DOHH2 (cell line): ENCODE data around the gene NEURL1B.
A peak's percentile ranks its signal among the peaks of the same experiment; 100 is the strongest.

ENCODE experiments used
- H3F3A ChIP-seq: fragments of 200-600 bp; sonication (generic), shearing (Covaris generic); 2 replicates; pipeline ENCODE4 v1.6.0; 2016; ENCODE audit warnings: antibody characterized with exemption, mild to moderate bottlenecking; ENCODE audit not compliant: control insufficient read depth, insufficient read depth
- H3K27ac ChIP-seq: fragments of 200-600 bp; sonication (generic); 2 replicates; pipeline ENCODE4 v1.5.1; 2014; ENCODE audit warnings: low read depth, mild to moderate bottlenecking, low read length, moderate library complexity
- H3K27me3 ChIP-seq: fragments of 200-600 bp; sonication (generic); 2 replicates; pipeline ENCODE4 v1.6.1; 2014; ENCODE audit warnings: mild to moderate bottlenecking, low read length, mixed read lengths; ENCODE audit not compliant: control insufficient read depth
- H3K36me3 ChIP-seq: fragments of 200-600 bp; sonication (generic); 2 replicates; pipeline ENCODE4 v1.6.1; 2014; ENCODE audit warnings: mild to moderate bottlenecking, low read length, moderate library complexity, mixed read lengths; ENCODE audit not compliant: control insufficient read depth
- H3K4me1 ChIP-seq: fragments of 200-600 bp; sonication (generic); 2 replicates; pipeline ENCODE4 v1.6.1; 2014; ENCODE audit warnings: mild to moderate bottlenecking, low read length, mixed read lengths; ENCODE audit not compliant: control insufficient read depth
- H3K4me2 ChIP-seq: fragments of 200-600 bp; sonication (generic); 2 replicates; pipeline ENCODE4 v1.6.0; 2014; ENCODE audit warnings: mild to moderate bottlenecking, low read length, moderate library complexity
- H3K4me3 ChIP-seq: fragments of 200-600 bp; sonication (generic); 2 replicates; pipeline ENCODE4 v1.5.1; 2014; ENCODE audit warnings: mild to moderate bottlenecking, low read length, mixed read lengths
- H3K79me2 ChIP-seq: fragments of 200-600 bp; sonication (generic); 2 replicates; pipeline ENCODE4 v1.6.1; 2014; ENCODE audit warnings: mild to moderate bottlenecking, low read length, mixed read lengths; ENCODE audit not compliant: control insufficient read depth
- H3K9me2 ChIP-seq: fragments of 200-600 bp; sonication (generic); replicated peaks from 2 replicates; pipeline ENCODE4 v1.6.1; 2014; ENCODE audit warnings: mild to moderate bottlenecking, low read length, mixed read lengths; ENCODE audit not compliant: control insufficient read depth
- H3K9me3 ChIP-seq: fragments of 200-600 bp; sonication (generic); 2 replicates; pipeline ENCODE4 v1.6.1; 2014; ENCODE audit warnings: antibody characterized with exemption, low read length, mixed read lengths; ENCODE audit not compliant: control insufficient read depth, insufficient read depth
- H4K20me1 ChIP-seq: fragments of 200-600 bp; sonication (generic); 2 replicates; pipeline ENCODE4 v1.6.0; 2014; ENCODE audit warnings: low read depth, mild to moderate bottlenecking, antibody characterized with exemption, low read length, moderate library complexity; ENCODE audit not compliant: control insufficient read depth, insufficient read depth
- CTCF ChIP-seq: fragments of 200-600 bp; sonication (generic); IDR thresholded peaks from one replicate; pipeline ENCODE4 v1.5.1; 2014; ENCODE audit warnings: antibody characterized with exemption, mild to moderate bottlenecking, low read depth, low read length; ENCODE audit not compliant: poor library complexity, severe bottlenecking
- EZH2phosphoT487 ChIP-seq: fragments of 200-600 bp; sonication (generic); IDR thresholded peaks from 2 replicates; pipeline ENCODE4 v1.6.1; 2017; ENCODE audit warnings: borderline replicate concordance, mild to moderate bottlenecking, antibody characterized with exemption, low read length, moderate library complexity, mixed read lengths

Gene NEURL1B

GRCh38 chr5:172689218-172689572, 48.1 kb downstream of the NEURL1B start:
- Histone ChIP-seq H4K20me1 (no peaks in the 10 kb centered on the region), H3K9me2 (no peaks in the 10 kb centered on the region), H3K79me2 (no peaks in the 10 kb centered on the region), H3K27ac (no peak overlapping the region), H3K4me3 (no peak overlapping the region), H3F3A (no peaks in the 10 kb centered on the region), H3K36me3 (no peaks in the 10 kb centered on the region), H3K4me2 (peak overlapping the region; percentile 26; the same call in 1 of the 2 replicates), H3K4me1 (peaks cover 11% of the 10 kb centered on the region), H3K9me3 (no peaks in the 10 kb centered on the region), H3K27me3 (no peaks in the 10 kb centered on the region)
- TF ChIP-seq EZH2phosphoT487 (no peak), CTCF (no peak)

DNA sequence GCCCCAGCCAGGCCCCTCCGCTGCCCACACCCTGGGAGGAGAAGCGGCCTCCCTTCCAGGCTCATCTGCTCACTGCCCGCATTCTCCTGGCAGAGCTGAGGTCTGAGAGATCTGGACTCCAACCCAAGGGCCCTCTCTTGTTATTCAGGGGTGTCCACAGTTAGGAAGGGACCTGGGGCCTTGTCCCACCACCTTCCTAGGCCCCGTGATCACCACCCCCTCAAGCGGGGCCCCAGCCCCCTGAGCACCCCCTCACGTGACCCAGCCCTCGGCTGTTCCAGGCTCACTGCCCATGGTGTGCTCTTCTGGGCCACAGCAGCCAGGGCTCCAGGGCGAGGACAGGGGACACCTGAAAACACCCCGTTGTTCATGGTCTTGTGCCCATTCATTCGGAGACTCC, 48.7 kb downstream of the NEURL1B start:
- no peak overlapping the region for H3K27ac ChIP-seq
- no peaks in the 10 kb centered on the region for H4K20me1 ChIP-seq
- no peak overlapping the region for H3K4me3 ChIP-seq
- peaks cover 11% of the 10 kb centered on the region for H3K4me1 ChIP-seq
- H3K9me2 ChIP-seq: no peaks in the 10 kb centered on the region
- H3K9me3 ChIP-seq: no peaks in the 10 kb centered on the region
- no peaks in the 10 kb centered on the region for H3K79me2 ChIP-seq
- no peak overlapping the region for H3K4me2 ChIP-seq
- H3K27me3 ChIP-seq: no peaks in the 10 kb centered on the region
- H3K36me3 ChIP-seq: no peaks in the 10 kb centered on the region
- no peak for TF ChIP-seq CTCF
- TF ChIP-seq EZH2phosphoT487: no peak
- H3F3A ChIP-seq: no peaks in the 10 kb centered on the region

DNA sequence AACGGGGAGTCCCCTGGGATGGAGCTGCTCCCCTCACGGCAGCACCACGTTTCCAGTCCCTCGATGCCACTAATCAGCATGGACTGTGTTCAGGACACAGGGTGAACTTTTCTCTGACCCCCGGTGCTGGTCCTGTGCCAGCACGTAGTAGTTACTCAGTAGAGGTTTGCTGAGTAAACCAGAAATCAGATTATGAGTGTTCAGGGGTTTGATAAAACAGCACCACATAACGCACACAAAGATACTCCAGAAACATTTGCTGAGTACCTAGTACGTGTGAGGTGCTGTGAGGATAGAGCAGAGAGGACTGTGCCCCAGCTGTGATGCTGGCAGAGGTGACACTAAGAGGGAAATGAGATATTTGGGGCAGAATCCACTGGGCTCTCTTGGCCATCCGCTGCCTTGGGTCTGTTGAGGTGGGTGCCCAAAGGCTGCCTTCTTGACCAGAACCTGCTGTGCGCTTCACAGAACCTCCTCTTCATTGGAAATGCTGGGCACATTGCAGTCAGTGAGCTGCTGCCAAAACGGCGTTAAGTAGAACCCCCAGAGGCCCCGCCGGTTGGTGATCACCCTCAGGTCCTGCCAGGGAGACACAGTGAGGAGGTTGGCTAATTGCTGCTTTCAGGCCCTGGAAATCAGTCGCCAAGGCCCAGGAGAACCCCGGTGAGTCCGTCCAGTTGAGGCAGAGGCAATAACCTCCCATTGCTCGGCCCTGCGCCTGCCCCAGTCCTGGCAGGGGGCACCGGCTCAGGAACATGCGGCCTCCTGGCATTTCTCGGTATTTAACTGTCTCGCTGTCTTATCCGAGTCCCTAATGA, 49.4 kb downstream of the NEURL1B start:
- Histone ChIP-seq H4K20me1 (no peaks in the 10 kb centered on the region), H3K4me3 (no peak overlapping the region), H3K9me2 (no peaks in the 10 kb centered on the region), H3K9me3 (no peaks in the 10 kb centered on the region), H3K4me1 (peaks cover 11% of the 10 kb centered on the region), H3K27ac (no peak overlapping the region), H3K27me3 (no peaks in the 10 kb centered on the region), H3K36me3 (no peaks in the 10 kb centered on the region), H3F3A (no peaks in the 10 kb centered on the region), H3K4me2 (no peak overlapping the region), H3K79me2 (no peaks in the 10 kb centered on the region)
- TF ChIP-seq EZH2phosphoT487 (no peak), CTCF (no peak)
